Keratinocyte (primary cell): ENCODE data around the gene OTUD7B. TPM values are rescaled to one million over a fixed set of nuclear protein-coding genes. Genes with fewer than 3 reads are reported as not detected.

ENCODE experiments used
- DNase-seq: peaks from one replicate; pipeline ENCODE4 v3.0.0-alpha.2; 2011; ENCODE audit warnings: low read depth, missing footprints, low spot score
- FAIRE-seq: peaks from 2 replicates; lab custom pipeline; 2011; peaks lifted over from hg19 to GRCh38; lab: Jason Lieb, UNC
- H2AFZ ChIP-seq: 2 replicates; pipeline ENCODE4 v1.6.0; 2012; ENCODE audit warnings: low read length, control low read depth, inconsistent platforms; ENCODE audit not compliant: control insufficient read depth
- H3K27ac ChIP-seq: 2 replicates; pipeline ENCODE4 v1.5.1; 2011; ENCODE audit warnings: low read length; ENCODE audit not compliant: control insufficient read depth, insufficient read depth
- H3K27me3 ChIP-seq: 3 replicates; pipeline ENCODE4 v1.6.0; 2011; ENCODE audit warnings: low read length; ENCODE audit not compliant: control insufficient read depth, insufficient read depth; ENCODE audit errors: extremely low read depth
- H3K36me3 ChIP-seq, 2 experiments: 2 replicates in 1 of 2; 3 replicates in 1 of 2; pipeline ENCODE4 v1.5.1; 2011; ENCODE audit warnings: low read length in 2 of 2, mild to moderate bottlenecking in 1 of 2; ENCODE audit not compliant: control insufficient read depth in 2 of 2, insufficient read depth in 2 of 2; ENCODE audit errors: extremely low read depth in 1 of 2
- H3K4me1 ChIP-seq: 3 replicates; pipeline ENCODE4 v1.5.1; 2011; ENCODE audit warnings: low read length; ENCODE audit not compliant: control insufficient read depth, insufficient read depth; ENCODE audit errors: extremely low read depth
- H3K4me2 ChIP-seq: 3 replicates; pipeline ENCODE4 v1.6.0; 2011; ENCODE audit warnings: low read depth, low read length; ENCODE audit not compliant: control insufficient read depth, insufficient read depth; ENCODE audit errors: extremely low read depth
- H3K4me3 ChIP-seq, 3 experiments: fragments of 200-600 bp in 1 of 3; sonication (generic) in 1 of 3; 2 replicates in 2 of 3; 3 replicates in 1 of 3; pipeline ENCODE4 v1.5.1; 2011 to 2016; ENCODE audit warnings: low read length in 3 of 3, mild to moderate bottlenecking in 3 of 3, control low read depth in 2 of 3, inconsistent platforms in 1 of 3, low read depth in 1 of 3, mixed read lengths in 1 of 3, mixed run types in 1 of 3, moderate library complexity in 1 of 3; ENCODE audit not compliant: control insufficient read depth in 2 of 3, insufficient read depth in 2 of 3; ENCODE audit errors: extremely low read depth in 1 of 3
- H3K79me2 ChIP-seq: 2 replicates; pipeline ENCODE4 v1.6.0; 2012; ENCODE audit warnings: low read length; ENCODE audit not compliant: control insufficient read depth, insufficient read depth
- H3K9ac ChIP-seq: 3 replicates; pipeline ENCODE4 v1.6.0; 2011; ENCODE audit warnings: low read length; ENCODE audit not compliant: control insufficient read depth, insufficient read depth; ENCODE audit errors: extremely low read depth
- H3K9me1 ChIP-seq: 3 replicates; pipeline ENCODE4 v1.6.0; 2011; ENCODE audit warnings: low read length; ENCODE audit not compliant: control insufficient read depth, insufficient read depth; ENCODE audit errors: extremely low read depth
- H3K9me3 ChIP-seq: 2 replicates; pipeline ENCODE4 v1.5.1; 2012; ENCODE audit warnings: low read depth, low read length; ENCODE audit not compliant: control insufficient read depth
- H4K20me1 ChIP-seq: 3 replicates; pipeline ENCODE4 v1.6.0; 2011; ENCODE audit warnings: low read length; ENCODE audit not compliant: control insufficient read depth, insufficient read depth; ENCODE audit errors: extremely low read depth
- CTCF ChIP-seq, 3 experiments: IDR thresholded peaks in 1 of 3; conservative IDR thresholded peaks in 1 of 3; optimal IDR thresholded peaks in 1 of 3; 2 replicates in 2 of 3; 3 replicates in 1 of 3; pipeline versions ENCODE3 to v1.5.1; 2011; ENCODE audit warnings: low read length in 3 of 3, mild to moderate bottlenecking in 3 of 3, moderate library complexity in 2 of 3, control low read depth in 1 of 3, inconsistent platforms in 1 of 3; ENCODE audit not compliant: insufficient read depth in 2 of 3; ENCODE audit errors: extremely low read depth in 1 of 3
- EZH2 ChIP-seq: IDR thresholded peaks from one replicate; pipeline ENCODE4 v1.6.1; 2012; ENCODE audit warnings: inconsistent platforms, mild to moderate bottlenecking, low read length, moderate library complexity
- dilution Hi-C: fragments of 300-500 bp; cut with MboI; formaldehyde crosslinking; loops from one replicate; pipeline ENCODE4 v1.7.0; 2020; ENCODE audit warnings: low sequenced_read_pairs; ENCODE audit not compliant: extremely low pct_ligation_motif_present
- polyA plus RNA-seq, 5 experiments: library from polyadenylated mRNA; depleted of rRNA in 3 of 5; stranded (reverse) in 3 of 5; stranded (forward) in 1 of 5; unstranded in 1 of 5; fragments of >200 nt; gene quantifications; 1 replicate in 1 of 5; 2 replicates in 3 of 5; 3 replicates in 1 of 5; pipeline versions ENCODE4 v1.2.1 to v1.2.3, GENCODE V29; 2011 to 2012; ENCODE audit warnings: missing spikeins in 2 of 5, low read depth in 1 of 5, low replicate concordance in 1 of 5

Gene OTUD7B
- polyA plus RNA-seq, 1 donor (not counting 4 experiments of a cell fraction or from before 2014, with no cell fraction given), result 8.7 TPM

- Histone ChIP-seq H3K9me3 (no peaks in the 10 kb centered on the region), H3K27me3 (peaks cover 15% of the 10 kb centered on the region), H3K9me1 (no peaks in the 10 kb centered on the region), H3K36me3 (no peaks in the 10 kb centered on the region), H2AFZ (no peak overlapping the region), H3K9ac (no peak overlapping the region), H3K27ac (no peak overlapping the region), H3K4me1 (no peaks in the 10 kb centered on the region), H4K20me1 (no peaks in the 10 kb centered on the region), H3K79me2 (no peaks in the 10 kb centered on the region), H3K4me3 (no peak overlapping the region), H3K4me2 (no peak overlapping the region)
- dilution Hi-C loops, result no loop called here
- TF ChIP-seq CTCF (optimal IDR thresholded peaks at IDR 0.05 in 1 of 3, IDR thresholded peaks at IDR 0.05 in 1 of 3, conservative IDR thresholded peaks at IDR 0.05 in 1 of 3; ENCODE audit: extremely low read depth in 1 of 3, insufficient read depth in 2 of 3, low read length in 3 of 3) (no peak), EZH2 (no peak)
- DNase-seq (no peak), FAIRE-seq (no peak)
These were observed 96.0 kb downstream of the OTUD7B start for GRCh38 chr1:149914545-149914944.

- Histone ChIP-seq H2AFZ (no peak overlapping the region), H3K27ac (no peak overlapping the region), H3K4me2 (no peak overlapping the region), H3K9ac (no peak overlapping the region), H3K27me3 (no peaks in the 10 kb centered on the region), H3K36me3 (no peaks in the 10 kb centered on the region), H3K79me2 (no peaks in the 10 kb centered on the region), H3K9me3 (no peaks in the 10 kb centered on the region), H3K4me1 (no peaks in the 10 kb centered on the region), H4K20me1 (no peaks in the 10 kb centered on the region), H3K4me3 (no peak overlapping the region), H3K9me1 (no peaks in the 10 kb centered on the region)
- DNase-seq (no peak), FAIRE-seq (no peak)
- dilution Hi-C loops, result no loop called here
- TF ChIP-seq CTCF (optimal IDR thresholded peaks at IDR 0.05 in 1 of 3, IDR thresholded peaks at IDR 0.05 in 1 of 3, conservative IDR thresholded peaks at IDR 0.05 in 1 of 3; ENCODE audit: extremely low read depth in 1 of 3, insufficient read depth in 2 of 3, low read length in 3 of 3) (no peak), EZH2 (no peak)
These were observed 103.9 kb downstream of the OTUD7B start for GRCh38 chr1:149906570-149907075.
